Activated CD4-positive, CD25-positive, alpha-beta regulatory T cell (primary cell): ENCODE results near the gene STUM.
"Not testable (repeated sequence)": the region's sequence is repeated elsewhere in the genome, so short reads cannot be mapped to it uniquely, and the experiment has no call there.

Source experiments
- DNase-seq, 4 experiments: peaks; one replicate each; lab custom pipeline; 2025; lab: John Stamatoyannopoulos, UW

STUM gene

GRCh38 chr1:226548256-226549093 lies at the start of gene STUM:
TSS of gene STUM (plus strand) at chr1:226548764. CDS start at chr1:226548905, 141 bp downstream.
- no peak for DNase-seq

- not testable (repeated sequence) for DNase-seq
Measured at GRCh38 chr1:226499699-226500098, 48.9 kb upstream of the STUM start.

GRCh38 chr1:226506021-226506420 lies 42.5 kb upstream of the STUM start:
- no peak for DNase-seq

- DNase-seq: no peak
Measured at GRCh38 chr1:226506921-226507320, 41.6 kb upstream of the STUM start.

- DNase-seq: no peak
Measured at GRCh38 chr1:226510453-226510852, 38.1 kb upstream of the STUM start.

GRCh38 chr1:226511296-226511695 lies 37.3 kb upstream of the STUM start:
- DNase-seq: no peak

- no peak for DNase-seq
Measured at GRCh38 chr1:226512076-226512728, 36.4 kb upstream of the STUM start.

- no peak for DNase-seq
Measured at GRCh38 chr1:226518375-226518774, 30.2 kb upstream of the STUM start.

GRCh38 chr1:226519135-226519534 lies 29.4 kb upstream of the STUM start:
- DNase-seq: no peak

- DNase-seq: no peak
Measured at GRCh38 chr1:226519716-226520598, 28.6 kb upstream of the STUM start.

GRCh38 chr1:226520640-226521355 lies 27.8 kb upstream of the STUM start:
- DNase-seq: no peak

- no peak for DNase-seq
Measured at GRCh38 chr1:226523646-226524406, 24.7 kb upstream of the STUM start.

GRCh38 chr1:226524547-226524946 lies 24.0 kb upstream of the STUM start:
- DNase-seq: no peak

GRCh38 chr1:226525750-226526149 lies 22.8 kb upstream of the STUM start:
- DNase-seq: no peak

- no peak for DNase-seq
Measured at GRCh38 chr1:226526801-226527595, 21.6 kb upstream of the STUM start.

- DNase-seq: no peak
Measured at GRCh38 chr1:226529891-226530290, 18.7 kb upstream of the STUM start.

- DNase-seq: no peak
Measured at GRCh38 chr1:226530591-226530990, 18.0 kb upstream of the STUM start.

GRCh38 chr1:226531360-226532093 lies 17.0 kb upstream of the STUM start:
- no peak for DNase-seq

GRCh38 chr1:226532553-226532952 lies 16.0 kb upstream of the STUM start:
- DNase-seq: no peak
